GM12864 (cell line): Measurements from ENCODE around the gene TMPRSS4.

Source experiments
- DNase-seq: peaks from one replicate; pipeline ENCODE4 v3.0.0-alpha.2; 2011; ENCODE audit warnings: low read depth
- H3K4me3 ChIP-seq: 2 replicates; pipeline ENCODE4 v1.5.1; 2011; ENCODE audit warnings: mild to moderate bottlenecking, low read depth, low read length, control low read depth
- CTCF ChIP-seq: IDR thresholded peaks from 2 replicates; pipeline ENCODE4 v1.5.1; 2011; ENCODE audit warnings: low read depth, mild to moderate bottlenecking, moderate library complexity, low read length, control low read depth, inconsistent platforms; ENCODE audit errors: missing control alignments

TMPRSS4 gene

GRCh38 chr11:118117790-118118601 is 41.1 kb downstream of the TMPRSS4 start:
- H3K4me3 ChIP-seq: no peak overlapping the region
- no peak for DNase-seq
- no peak for TF ChIP-seq CTCF

GRCh38 chr11:118120793-118121192 is 43.9 kb downstream of the TMPRSS4 start:
- no peak for DNase-seq
- TF ChIP-seq CTCF: no peak
- H3K4me3 ChIP-seq: no peak overlapping the region

GRCh38 chr11:118124929-118125535 is 48.2 kb downstream of the TMPRSS4 start:
- DNase-seq: no peak
- TF ChIP-seq CTCF: no peak
- H3K4me3 ChIP-seq: no peak overlapping the region

- DNase-seq: no peak
- H3K4me3 ChIP-seq: no peak overlapping the region
Measured at GRCh38 chr11:118126082-118126838, 49.4 kb downstream of the TMPRSS4 start.

GRCh38 chr11:118128310-118128709 is 51.4 kb downstream of the TMPRSS4 start:
- no peak for DNase-seq
- H3K4me3 ChIP-seq: no peak overlapping the region
- no peak for TF ChIP-seq CTCF

More at GRCh38 chr11:118126082-118126838, 49.4 kb downstream of the TMPRSS4 start:
- no peak for TF ChIP-seq CTCF

- no peak for TF ChIP-seq CTCF
- DNase-seq: no peak
- no peak overlapping the region for H3K4me3 ChIP-seq
Measured at GRCh38 chr11:118128721-118129470, 52.0 kb downstream of the TMPRSS4 start.
